NCI-H1105 (cell line): ENCODE results near the gene NAPB.
"Not testable (repeated sequence)": the region's sequence is repeated elsewhere in the genome, so short reads cannot be mapped to it uniquely, and the experiment has no call there.

ENCODE experiments used
- DNase-seq: peaks from one replicate; lab custom pipeline; 2025; lab: John Stamatoyannopoulos, UW

NAPB gene

GRCh38 chr20:23420943-23421931, at the start of gene NAPB:
Gene NAPB (minus strand): TSS chr20:23421488. CDS start chr20:23421402, 86 bp downstream.
- peak; percentile 92 for DNase-seq

DNA sequence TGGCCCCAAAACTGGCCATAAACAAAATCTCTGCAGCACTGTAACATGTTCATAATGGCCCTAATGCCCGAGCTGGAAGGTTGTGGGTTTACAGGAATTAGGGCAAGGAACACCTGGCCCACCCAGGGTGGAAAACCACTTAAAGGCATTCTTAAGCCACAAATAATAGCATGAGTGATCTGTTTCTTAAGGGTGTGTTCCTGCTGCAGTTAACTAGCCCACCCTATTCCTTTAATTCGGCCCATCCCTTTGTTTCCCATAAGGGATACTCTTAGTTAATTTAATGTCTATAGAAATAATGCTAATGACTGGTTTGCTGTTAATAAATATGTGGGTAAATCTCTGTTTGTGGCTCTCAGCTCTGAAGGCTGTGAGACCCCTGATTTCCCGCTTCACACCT, 45.7 kb upstream of the NAPB start:
- DNase-seq: not testable (repeated sequence)

GRCh38 chr20:23461180-23461579, 39.9 kb upstream of the NAPB start:
- no peak for DNase-seq

GRCh38 chr20:23459461-23460150, 38.3 kb upstream of the NAPB start:
- no peak for DNase-seq

GRCh38 chr20:23456873-23457272, 35.6 kb upstream of the NAPB start:
- DNase-seq: no peak

DNA sequence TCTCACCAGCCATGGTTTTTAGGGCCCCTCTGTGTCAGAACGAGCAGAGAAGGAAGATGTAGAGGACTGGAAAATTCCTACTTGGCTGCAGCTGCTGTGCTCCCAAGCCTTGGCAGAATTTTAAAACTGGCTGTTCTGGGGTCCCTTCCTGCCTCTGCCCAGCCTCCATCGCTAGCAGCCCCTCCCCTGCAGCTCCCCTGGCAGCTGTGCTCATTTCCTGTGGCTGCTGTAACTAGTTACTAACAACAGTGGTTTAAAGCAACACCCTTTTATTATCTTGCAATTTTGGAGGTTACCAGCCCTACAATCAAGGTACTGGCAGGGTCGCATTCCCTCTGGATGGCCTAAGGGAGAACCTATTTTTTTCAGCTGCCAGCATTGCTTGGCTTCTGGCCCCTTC, 35.1 kb upstream of the NAPB start:
- DNase-seq: no peak

DNA sequence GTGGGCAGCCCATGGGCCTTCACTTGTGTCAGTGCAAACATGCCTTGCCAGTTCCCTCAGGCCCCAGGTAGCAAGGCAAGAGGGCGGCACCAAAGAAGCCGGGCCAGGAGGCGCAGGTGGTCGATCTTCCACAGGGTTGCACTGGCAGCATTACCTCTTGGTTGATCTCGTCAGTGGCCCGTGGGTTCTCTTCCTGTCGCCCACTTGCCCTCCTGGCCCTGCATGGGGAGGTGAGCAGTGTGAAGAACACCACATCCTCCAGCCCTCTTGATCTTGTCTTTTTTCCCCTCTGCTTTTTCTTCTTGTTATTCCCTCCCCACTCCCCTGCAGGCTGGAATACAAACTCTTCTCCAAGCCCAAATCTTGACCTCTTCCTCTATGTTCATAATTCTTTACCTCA, 34.4 kb upstream of the NAPB start:
- DNase-seq: no peak

DNA sequence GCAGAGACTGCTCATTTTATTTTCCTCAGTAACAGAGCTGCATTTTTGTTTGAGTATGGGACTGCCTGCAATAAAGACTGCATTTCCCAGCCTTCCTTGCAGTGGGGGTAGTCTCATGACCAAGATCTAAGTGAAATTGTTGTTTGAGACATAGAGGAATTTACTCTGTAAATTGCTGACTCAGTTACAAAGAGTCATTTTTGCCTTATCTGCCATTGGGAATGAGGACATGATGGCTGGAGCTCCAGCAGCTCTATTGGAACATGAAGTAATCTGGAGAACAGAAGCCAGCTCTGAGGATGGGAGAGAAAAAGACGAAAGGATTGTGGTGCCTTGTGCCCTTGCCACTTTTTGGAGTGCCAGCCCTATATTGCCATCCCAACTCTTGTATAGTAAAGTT, 33.5 kb upstream of the NAPB start:
- no peak for DNase-seq

DNA sequence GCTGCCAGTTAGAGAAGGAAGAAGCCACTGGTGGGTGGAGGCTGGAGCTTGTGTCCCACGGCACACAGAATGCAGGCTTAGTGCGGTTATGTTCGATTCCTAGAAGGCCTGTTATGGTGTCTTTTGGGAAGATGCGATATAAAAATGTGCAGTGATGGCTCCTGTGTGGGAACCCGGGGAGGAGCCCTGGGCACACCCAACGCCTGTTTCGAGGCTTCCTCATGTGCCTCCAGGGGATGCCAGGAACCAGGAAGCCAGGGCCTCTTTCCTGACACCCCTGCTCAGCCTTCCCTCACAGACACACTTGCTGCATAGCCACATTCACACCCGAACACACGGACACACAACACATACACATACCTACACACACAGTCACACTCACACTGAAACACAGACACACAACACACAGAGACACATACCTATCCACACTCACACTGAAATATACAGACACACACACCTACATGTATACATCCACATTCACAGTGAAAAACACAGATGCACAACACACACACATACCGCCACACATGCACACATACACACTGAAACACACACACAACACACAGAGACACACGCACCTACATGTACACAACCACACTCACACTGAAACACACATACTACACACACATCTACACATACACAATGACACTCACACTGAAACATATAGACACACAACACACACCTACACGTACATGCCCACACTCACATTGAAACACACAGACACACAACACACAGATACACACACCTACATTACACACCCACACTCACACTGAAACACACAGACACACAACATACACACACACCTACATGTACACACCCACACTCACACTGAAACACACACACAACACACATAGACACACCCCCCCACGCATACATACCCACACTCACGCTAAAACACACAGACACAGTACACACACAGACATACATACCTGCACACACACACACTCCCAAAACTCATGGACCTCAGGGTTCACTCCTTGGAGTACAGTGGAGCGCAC, 32.6 kb upstream of the NAPB start:
- DNase-seq: no peak

- DNase-seq: no peak
Measured at GRCh38 chr20:23452776-23453175, 31.5 kb upstream of the NAPB start, which contains the start of gene CST11. Gene CST11 (minus strand): TSS chr20:23452876. CDS start chr20:23452811, 65 bp downstream.

DNA sequence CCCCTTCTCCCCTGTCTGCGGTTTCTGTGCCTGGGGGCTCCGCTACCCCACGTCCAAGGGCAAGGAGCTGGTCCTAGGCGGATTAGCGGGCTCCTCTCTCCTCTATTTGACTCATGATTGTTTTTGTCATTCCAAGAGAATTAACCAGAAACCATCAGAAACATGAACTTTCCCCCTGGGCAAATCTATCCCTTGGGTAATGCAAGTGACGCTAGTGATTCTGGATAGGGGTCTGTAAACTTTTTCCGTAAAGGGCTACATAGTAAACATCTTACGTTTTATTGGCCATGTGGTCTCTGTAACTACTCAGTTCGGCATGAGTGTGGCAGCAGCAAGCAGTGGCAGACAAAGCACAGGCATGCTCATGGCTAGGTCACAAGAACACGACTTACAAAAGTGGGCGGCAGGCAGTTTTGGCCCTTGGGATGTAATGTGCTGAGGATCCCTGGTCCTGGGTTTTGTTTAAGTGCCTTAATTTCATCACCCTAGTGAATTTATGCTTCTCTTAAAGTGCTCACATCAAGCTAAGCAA, 30.7 kb upstream of the NAPB start:
- DNase-seq: no peak

DNA sequence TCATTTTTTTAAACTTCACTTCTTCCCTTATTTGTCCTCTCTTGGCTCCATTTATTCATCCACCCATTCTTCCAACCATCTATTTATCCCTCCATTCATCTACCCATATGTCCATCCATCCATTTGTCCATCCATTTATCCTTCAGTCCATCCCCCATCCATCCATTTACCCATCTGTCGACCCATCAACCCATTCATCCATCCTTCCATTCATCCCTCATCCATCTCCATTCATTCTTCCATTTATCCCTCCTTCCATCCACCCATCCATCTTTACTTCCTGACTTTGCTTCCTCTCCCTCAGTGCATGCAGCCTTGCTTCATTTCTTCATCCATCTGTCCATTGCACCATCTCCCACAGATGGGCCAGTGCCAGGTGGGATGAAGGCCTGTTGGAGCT, 29.6 kb upstream of the NAPB start:
- DNase-seq: no peak

- DNase-seq: no peak
Measured at GRCh38 chr20:23449421-23449820, 28.1 kb upstream of the NAPB start.

DNA sequence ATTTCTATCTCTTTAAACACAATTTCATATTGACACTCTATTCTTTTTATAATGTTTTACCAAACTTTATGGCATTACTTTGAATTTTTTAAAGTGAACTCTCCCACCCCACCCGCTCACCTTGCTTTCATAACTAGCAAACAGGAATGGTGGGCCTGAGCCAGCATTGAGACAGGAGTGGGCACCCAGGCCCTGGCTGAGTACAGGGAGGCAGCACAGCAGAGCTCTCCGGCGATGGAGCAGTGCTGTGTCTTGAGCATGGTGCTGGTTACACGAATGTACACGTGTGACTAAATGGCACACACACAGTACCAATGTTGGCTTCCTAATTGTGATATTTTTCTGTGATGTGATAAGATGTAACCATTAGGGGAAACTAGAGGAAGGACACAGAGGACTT, 26.9 kb upstream of the NAPB start:
- DNase-seq: no peak

DNA sequence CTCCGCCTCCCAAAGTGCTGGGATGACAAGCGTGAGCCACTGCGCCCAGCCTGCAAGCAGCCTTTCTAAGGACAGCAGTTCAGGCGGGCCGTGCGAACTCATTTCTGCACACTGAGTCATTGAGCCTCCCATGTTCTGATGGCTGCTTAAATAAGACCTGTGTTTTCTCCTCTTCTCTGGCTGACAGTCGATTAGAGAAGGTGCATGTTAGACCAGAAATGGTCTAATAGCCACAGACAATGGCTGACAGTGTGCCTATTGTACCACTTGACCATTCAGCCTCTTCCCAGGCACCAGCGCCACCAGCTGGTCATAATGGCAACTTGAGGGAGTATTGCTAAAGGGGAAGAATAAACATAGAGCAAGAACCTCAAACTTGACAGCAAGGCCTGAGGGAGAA, 25.2 kb upstream of the NAPB start:
- peak; percentile 33 for DNase-seq

DNA sequence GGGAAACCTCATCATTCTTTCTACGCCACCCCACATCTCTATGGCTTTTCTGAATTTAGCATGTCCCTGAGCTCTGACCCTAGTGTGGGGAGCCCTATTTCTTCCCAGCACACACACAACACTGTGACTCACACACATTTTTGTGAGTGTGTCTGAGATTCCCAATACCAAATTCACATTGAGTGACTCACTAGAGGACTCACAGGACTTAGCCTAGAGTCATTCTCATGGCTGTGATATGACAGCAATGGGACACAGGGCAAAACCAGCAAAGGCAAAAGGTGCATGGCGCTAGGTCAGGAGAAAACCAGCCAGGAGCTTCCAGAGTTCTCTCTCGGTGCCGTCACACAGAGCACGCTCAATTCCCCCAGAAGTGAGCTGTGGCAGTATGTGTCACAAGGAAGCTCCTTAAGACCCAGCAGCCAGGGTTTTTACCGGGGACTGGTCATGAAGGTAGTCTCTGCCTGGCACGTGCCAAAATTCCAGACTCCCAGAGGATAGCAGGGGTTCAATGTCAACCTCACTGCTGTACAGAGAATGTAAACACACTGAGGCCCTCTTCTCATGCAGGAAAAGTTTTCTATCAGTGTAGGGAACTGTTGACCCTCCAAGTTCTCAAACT, 24.4 kb upstream of the NAPB start:
- no peak for DNase-seq

DNA sequence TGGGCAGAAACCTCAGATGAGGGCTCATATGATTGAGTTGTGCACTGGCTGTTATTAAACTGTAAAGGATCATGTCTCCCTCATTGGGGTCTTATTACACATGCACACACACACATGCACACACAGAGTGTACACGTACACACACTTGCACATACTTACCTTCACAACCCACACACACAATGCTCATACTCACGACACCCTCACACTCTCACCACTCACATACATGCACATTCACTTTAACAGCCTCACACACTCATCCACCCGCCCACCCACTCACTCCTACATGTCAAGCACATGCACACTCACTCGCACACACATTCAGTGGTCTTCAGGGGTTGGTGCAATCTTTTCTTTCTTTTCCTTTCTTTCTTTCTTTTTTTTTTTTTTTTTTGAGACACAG, 23.6 kb upstream of the NAPB start:
- no peak for DNase-seq

DNA sequence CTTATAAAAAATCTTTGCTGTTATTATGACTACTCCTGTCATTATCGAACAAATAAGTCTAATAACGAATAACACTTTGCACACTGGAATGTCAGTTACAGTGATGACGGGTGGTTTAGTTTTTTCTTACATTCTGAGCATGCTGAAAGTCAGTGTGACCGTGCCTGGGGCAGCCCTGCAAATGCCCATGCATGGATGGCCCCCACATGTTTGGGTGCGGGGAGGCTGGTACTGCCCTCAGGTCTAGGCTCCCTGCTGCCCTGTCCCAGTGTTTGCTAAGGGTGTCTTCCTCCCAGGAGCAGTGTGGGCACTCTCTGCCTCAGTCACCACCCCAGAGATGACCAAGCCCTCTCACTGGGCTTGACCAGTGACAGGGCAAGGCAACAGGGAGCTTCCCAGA, 21.1 kb upstream of the NAPB start:
- DNase-seq: no peak

DNA sequence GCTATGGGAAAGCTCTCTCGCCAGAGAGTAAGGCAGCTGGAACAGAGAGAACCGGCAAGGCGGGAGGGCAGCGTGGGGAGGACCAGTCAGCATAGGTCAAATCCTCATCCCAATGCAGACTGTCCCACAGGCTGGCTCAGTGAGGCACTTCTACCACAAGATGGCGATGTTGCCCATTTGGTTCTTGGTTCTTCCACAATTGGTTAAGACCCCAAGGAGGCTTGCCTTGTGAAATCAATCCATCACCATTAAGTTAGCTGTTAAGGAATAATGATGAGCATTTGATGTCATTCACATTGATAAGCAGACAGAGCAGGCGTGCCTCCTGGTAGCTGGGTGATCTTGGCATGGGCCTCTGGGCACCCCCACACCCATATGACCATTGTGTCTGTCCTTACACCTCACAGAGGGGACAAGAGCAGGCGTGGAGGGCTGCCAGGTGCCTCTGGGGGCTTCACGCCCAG, 20.6 kb upstream of the NAPB start:
- DNase-seq: peak; percentile 65

DNA sequence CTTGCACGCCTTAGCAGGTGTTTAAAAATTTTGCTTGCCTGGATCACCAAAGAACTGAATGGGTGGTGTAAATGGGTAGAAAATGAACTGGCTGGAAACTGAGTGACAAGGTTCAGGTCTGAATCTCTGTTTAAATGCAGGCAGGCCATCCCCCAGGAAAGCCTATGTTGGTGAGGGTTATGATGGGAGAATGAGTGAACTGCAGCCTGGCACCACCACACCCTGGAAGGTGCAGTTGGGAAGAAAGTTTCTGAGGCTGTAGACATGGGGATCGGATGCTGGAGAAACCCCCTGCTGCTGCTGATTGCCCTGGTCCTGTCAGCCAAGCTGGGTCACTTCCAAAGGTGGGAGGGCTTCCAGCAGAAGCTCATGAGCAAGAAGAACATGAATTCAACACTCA, 18.7 kb upstream of the NAPB start:
- DNase-seq: no peak

DNA sequence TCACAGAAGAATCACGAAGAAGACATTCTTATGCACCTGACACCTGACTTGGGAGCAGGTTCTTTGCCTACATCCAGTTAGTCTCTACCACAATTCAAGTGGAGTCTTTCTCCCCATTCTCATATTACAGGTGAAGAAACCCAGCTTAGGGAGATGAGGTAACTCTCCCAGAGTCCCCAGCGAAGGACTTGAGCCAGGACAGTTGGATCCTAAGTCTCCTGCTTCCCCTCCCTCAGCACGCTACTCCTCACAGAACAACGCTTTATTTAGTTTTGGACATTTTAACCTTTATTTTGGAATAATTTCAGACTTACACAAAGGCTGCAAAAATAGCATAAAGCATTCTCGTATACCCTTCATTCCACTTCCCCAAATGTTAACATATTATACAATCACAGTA, 17.4 kb upstream of the NAPB start:
- DNase-seq: no peak
